NCI-H526 (cell line): ENCODE data around the gene ANKRD33B.
"Not testable (repeated sequence)": the region's sequence is repeated elsewhere in the genome, so short reads cannot be mapped to it uniquely, and the experiment has no call there.

Experiments used
- DNase-seq, 2 experiments: peaks; one replicate each; lab custom pipeline; 2025; lab: John Stamatoyannopoulos, UW

The ANKRD33B gene

DNA sequence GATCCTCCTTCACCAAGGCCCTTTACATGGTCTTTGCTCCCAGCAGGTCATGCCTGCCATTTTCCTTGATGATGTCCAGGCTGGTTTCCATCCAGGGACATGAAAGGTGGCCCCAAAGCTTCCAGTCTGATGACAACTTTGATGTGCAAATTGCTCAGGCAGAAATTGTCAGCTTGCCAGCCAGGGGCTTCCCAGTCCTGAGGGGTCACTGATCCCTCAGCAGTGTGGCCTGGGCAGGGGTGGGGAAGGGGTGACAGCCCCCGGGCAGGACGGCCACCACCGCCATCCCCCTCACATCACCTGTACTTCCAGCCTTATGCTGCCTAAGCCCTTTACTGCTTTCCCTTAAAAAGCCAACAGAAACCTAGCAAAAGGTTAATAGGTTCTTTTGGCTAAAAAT, 96.3 kb downstream of the ANKRD33B start:
- DNase-seq: no peak

GRCh38 chr5:10660720-10661387, 97.0 kb downstream of the ANKRD33B start:
- no peak for DNase-seq

GRCh38 chr5:10661401-10661800, 97.5 kb downstream of the ANKRD33B start:
- no peak for DNase-seq

GRCh38 chr5:10662083-10662482, 98.2 kb downstream of the ANKRD33B start:
- no peak for DNase-seq

GRCh38 chr5:10662661-10663488, 99.0 kb downstream of the ANKRD33B start:
- DNase-seq: no peak

- no peak for DNase-seq
Measured at GRCh38 chr5:10663489-10664179, 99.8 kb downstream of the ANKRD33B start.

DNA sequence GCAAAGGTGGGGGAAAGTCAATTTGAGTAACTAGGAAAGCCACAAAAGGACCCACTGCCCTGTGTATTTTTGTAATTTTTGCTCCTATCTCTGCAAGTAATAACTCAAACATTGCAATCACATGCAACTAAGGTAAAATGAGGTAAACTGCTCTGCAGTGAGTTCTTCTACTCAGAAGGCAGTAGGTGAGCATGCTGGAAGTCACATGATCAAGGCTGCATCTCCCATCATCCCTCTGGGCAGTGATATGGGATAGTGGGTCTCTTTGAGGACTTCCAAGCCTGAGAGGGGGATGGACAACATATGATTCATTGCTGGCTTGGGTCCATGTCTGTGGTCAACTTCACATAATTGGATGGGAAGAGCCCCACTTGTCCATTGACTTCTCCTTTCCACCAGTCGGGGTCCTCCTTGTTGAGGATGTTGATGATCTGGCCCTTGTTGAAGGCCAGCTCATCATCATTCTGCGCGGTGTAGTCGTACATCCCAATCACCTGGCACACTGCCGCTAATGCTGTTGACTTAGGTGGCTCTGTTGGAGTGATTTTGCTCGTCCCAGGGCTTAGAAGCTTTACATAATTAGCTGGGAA, 100.4 kb downstream of the ANKRD33B start:
- DNase-seq: not testable (repeated sequence)

DNA sequence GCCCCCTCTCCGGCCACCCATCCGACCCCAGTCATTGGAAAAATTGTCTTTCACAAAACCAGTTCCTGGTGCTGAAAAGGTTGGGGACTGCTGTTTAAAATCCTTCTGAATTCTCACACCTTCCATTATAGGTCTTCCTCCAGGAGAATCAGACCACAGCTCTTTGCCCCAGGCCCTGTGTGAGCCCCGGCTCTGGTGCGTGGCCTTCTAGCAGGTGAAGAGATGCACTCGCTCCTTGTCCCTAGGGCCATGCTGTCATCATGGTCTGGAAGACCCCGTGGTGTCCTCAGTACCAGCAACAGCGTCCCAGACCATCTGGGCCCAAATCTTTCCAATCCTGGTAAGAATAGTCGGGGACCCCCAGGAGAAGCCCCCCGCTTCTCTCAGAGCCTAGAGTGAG, 101.9 kb downstream of the ANKRD33B start:
- DNase-seq: no peak

DNA sequence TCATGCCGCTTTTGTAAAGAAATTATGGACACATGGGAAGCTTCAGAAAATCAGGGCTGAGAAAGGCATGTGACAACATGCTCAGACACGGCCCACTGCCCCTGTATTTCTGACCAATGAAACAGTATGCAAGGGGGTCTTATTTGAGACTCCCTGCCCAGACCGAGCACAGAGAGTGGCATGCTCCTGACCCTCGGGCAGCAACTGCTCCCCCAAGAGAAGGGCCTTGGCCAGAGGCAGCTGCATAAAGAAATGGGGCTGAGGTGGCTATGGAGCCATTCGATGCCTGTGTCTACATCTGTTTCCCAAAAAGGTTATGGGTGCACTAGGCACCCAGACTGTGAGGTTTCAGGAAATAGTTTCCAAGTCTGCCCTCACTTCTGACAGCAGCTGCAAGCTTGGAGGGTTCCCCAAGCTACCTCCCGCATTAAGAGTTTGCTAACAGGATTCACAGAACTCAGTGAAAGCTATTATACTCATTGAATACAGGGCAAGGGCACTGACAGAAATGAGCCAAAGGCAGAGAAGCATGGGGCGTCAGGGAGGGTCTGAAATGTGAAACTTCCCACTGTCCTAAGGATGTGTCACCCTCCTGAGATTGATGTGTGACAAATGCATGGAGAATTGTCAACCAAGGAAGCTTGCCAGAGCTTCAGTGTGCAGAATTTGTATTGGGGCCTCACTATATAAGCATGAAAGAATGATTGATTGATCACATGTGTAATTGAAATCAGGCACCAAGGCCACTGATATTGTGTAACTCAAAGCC, 102.8 kb downstream of the ANKRD33B start:
- DNase-seq: no peak

DNA sequence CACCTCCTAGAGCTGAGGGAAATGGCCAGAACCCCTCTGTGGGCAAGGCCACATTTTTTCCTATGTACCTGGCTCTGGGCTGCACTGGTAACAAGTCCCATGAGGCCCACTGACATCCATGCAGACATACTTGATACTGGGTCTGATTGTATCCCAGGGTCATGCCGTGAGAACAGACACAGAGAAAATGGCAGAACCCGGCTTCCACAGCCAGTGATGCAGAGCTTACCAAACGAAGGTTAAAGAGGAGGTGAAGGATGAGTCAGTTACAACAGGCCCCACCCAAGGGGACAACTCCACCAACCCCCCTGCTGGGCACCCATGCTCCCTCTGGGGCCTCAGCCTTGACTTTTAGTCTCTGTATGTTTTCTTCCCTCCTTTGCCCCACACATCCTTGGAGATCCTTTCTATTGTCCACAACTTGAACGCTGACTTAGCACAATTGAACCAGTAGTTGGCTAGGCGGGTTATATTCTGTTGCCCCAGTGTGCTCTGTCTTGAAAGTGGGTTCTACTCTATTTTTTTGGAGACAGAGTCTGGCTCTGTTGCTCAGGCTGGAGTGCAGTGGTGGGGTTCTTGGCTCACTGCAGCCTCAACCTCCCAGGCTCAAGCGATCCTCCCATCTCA, 103.7 kb downstream of the ANKRD33B start:
- no peak for DNase-seq

DNA sequence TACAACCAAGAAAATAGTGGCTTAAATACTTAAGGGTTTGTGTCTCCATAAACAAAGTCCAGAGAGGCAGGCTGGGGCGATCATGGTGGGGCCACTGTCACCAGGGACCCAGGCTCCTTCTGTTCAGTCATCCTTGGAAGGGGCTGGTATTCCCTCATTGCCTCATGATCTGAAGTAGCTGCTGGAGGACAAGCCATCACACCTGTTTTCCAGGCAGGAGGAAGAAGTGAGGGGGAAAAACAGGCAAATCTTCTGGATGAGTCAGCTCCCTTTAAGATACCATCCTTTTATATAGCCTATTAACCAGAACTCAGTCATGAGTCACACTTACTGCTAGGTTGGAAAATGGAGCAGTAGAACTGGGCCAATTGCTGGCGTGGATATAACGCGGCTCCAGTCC, 104.8 kb downstream of the ANKRD33B start:
- DNase-seq: no peak

DNA sequence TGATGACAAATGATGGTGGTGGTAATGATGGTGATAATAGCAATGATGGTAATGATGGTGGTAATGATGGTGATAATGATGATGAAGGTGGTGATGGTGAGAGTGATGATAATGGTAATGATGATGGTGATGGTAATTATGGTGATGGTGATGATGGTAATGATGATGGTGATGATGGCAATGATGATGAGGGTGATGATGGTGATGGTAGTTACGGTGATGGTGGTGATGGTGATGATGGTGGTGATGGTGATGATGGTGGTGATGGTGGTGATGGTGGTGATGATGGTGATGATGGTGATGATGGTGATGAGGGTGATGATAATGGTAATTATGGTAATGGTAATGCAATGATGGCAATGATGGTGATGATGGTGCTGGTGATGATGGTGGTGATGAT, 106.1 kb downstream of the ANKRD33B start:
- no peak for DNase-seq

DNA sequence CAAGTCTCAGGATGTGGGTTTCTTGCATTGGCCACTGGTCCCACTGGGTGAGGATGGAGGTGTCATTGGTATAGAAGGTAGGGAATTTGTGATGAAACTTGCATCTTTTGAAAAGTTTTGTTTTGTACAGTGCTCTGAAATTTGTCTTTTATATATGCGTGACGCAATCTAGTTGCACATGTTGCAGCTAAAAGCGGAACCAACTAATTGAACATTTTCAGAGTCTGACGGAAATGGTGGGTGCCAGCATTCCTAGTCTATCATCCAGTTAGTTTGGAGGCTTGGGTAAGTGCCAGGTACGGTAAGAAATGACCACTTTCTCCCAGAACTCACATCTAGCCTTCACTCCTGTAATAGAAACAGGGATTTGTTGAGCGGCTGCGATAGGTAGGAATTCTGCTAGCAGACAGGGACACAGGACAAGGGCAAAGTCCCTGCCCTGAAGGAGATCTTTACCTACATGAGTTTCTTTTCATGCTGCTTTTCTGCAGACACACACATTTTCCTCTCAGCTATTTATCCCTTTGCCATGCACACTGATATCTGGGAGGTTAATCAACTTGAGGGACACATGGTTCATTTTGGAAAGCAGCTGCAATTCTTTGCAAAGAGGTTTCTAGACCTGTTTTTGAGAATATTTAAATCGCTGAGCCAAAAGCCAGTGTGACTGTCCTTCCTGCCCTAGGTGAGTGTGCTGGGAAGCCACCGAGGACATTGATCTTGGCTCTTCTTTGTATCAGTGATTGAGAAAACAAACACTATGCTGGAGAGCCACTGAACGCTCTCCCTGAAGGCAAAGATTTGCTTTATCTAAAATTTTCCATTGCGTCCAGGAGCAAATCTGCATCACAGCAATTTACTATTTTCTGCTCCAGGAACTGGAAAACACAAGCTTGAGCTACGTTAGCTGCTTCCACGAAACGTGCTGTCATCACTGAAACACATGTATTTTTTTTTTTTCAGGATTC, 107.5 kb downstream of the ANKRD33B start:
- no peak for DNase-seq

GRCh38 chr5:10672146-10673016, 108.5 kb downstream of the ANKRD33B start:
- no peak for DNase-seq

DNA sequence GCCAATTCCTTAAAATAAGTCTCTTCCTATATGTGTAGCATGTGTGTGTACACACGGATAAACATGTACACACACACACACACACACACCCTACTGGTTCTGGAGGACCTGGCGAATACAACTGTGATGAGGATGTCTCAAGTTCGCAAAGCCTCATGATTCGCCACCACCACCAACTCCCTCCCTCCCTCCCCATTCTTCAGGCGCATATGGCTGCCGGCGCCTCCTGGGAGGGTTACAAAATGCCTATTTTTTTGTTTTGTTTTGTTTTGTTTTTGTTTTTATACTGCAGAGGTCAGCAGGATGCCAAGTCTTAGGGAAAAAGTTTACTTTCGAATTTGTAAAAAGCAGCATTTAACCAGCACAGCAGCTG, 109.1 kb downstream of the ANKRD33B start:
- no peak for DNase-seq

- no peak for DNase-seq
Measured at GRCh38 chr5:10673407-10673806, 109.5 kb downstream of the ANKRD33B start.

DNA sequence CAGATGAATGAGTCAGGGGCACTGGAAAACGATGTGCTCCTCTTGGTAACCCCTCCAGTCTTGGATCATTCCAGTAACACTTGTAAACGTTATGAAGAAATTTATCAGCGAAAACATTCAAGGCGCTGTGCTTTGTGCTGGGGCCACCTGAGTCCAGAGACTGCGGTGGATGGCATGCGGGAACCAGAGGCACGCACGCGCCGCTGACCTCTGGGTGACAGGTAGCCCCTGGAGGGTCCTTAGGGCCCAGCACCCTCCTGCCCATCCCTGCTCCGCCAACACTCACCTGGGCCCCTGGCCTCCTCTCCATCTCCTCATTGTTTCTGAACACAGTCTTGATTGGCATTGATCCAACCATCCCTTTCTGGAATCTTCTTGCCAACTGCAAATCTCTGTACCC, 110.2 kb downstream of the ANKRD33B start:
- no peak for DNase-seq

DNA sequence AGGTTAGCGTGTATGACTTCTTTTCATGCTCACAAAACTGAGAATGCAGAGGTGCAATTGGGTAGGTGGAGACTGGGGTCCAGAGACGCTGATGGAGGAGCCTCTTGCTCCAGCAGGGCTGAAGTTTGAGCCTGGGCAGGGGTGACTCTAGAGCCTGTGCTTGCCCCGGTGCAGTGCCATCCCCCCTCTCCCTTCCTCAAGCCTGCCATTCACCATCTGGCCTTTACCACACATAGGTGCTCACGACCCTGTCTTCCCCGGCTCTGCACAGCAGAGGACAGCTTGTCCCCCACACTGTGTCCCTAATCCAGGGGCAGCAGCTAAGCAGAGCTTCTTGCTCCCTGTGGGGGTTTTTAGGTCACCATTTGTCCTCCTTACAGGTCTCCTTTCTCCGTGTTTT, 110.7 kb downstream of the ANKRD33B start:
- DNase-seq: no peak

DNA sequence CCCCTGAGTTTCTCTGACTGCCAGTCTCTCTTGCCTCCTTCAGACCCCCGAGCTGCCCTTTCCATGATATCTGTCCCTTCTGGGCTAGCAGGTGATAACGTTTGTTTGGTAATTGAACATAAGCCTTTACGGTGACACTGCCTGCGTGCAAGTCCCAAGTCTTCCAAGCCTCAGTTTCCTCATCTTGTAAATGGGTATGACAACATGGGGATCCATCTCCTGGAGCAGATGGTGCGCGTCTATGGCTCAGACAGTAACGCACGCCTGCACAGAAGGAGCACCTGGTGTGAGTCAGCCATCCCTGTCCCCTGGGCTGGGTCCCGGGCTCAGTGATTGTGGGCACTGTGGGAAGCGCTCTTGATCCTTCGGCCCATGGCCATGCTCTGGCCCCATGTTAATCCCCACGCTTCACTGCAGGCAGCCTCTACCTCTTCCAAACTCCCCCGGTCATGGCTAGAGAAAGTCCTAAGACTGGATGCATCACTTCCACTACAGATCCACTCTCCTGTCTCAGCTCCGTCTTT, 111.4 kb downstream of the ANKRD33B start:
- no peak for DNase-seq
